Right kidney (tissue), 1 donor: ENCODE data around the gene MGMT.

ENCODE experiments used
- DNase-seq: peaks from one replicate; pipeline ENCODE4 v3.0.0-alpha.2; 2016

Gene MGMT

DNA sequence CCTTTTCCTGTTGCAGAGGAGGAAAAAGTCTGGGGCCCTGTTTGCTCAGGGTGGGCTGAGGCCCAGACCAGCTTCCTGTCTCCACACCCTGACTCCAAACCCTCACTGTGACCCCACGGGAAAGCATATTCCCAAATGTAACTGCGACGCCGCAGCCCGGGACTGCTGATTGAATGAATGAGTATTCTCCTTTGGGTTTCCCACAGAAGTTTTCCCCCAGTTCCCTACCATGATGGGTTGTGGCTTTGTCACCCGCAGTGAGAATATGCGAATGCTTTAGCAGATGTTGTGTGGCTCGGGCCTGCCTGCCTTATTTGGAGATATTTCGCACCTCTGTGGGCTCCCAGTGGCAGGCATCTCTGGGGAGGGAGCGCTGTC, 50.6 kb downstream of the MGMT start:
- DNase-seq: no peak

DNA sequence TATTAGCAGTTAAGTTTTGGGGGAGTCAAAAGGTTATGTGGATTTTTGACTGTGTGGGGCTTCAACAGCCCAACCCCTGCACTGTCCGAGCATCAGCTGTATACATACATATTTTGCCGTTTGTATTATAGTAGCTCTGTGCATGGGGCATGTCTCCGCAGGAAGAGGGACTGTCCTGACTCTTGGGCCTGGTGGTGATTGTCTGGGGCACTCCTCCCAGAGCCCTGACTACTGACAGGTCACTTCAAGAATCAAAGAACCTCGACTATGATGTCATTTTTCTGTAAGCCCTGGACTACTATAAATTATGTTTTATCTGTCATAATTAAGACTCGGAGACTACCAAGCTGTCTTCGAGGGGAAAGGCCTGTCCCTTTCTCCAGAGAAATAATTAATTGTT, 51.8 kb downstream of the MGMT start:
- DNase-seq: no peak

DNA sequence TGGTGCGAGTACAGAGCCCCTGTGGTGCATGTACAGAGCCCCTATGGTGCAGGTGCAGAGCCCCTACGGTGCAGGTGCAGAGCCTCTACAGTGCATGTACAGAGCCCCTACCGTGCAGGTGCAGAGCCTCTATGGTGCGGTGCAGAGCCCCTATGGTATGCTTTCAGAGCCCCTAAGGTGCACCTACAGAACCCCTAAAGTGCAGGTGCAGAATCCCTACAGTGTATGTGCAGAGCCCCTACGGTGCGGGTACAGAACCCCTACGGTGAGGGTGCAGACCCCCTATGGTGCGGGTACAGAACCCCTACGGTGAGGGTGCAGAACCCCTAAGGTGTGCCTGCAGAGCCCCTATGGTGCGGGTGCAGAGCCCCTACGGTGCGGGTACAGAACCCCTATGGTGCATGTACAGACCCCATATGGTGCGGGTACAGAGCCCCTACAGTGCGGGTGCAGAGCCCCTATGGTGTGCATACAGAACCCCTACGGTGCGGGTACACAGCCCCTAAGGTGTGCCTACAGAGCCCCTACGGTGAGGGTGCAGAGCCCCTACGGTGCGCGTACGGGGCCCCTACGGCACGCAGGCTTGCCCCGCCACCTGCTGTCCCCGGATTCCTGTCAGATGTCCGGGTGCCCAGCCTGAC, 53.5 kb downstream of the MGMT start:
- no peak for DNase-seq

DNA sequence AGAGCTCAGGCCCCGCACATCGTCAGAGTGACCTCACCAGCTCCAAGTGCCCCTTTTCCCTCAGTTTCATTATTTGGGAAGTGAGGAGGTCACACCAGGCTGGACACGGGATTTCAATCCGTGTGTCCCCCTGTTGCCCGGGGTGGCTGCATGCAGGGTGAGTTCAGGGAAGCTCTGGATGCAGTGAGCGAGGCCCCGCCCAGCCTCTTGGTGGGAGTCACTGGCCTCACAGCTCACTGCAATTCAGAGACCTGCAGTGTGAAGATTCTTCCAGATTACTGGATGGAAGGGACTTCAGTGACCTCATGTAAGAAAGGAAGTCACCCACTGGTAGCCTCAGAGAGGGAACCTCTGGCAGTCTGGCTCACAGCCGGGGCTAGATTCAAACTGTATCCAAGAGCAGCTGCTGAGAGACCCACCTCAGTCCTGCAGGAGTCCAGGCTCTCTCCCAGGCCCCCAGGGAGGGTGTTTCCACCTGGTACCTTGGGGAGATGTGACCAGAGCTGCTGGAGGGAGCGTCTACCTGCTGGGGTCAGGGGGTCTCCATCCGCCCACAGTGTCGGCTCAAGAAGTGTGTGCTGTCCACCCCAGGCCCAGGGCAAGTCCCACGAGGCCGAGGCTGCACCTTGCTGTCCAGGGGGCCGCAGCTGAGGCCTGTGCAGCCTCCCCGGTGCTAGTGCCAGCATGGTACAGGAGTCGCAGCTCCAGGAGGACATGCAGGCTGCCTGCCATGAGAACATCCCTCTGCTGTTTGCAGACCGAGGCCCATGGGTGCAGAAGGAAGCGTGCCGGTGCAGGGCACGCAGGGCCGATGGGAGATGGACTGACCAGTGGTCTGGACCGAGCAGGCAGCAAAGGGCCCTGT, 54.4 kb downstream of the MGMT start:
- DNase-seq: no peak

GRCh38 chr10:129522041-129522585, 55.1 kb downstream of the MGMT start:
- no peak for DNase-seq

DNA sequence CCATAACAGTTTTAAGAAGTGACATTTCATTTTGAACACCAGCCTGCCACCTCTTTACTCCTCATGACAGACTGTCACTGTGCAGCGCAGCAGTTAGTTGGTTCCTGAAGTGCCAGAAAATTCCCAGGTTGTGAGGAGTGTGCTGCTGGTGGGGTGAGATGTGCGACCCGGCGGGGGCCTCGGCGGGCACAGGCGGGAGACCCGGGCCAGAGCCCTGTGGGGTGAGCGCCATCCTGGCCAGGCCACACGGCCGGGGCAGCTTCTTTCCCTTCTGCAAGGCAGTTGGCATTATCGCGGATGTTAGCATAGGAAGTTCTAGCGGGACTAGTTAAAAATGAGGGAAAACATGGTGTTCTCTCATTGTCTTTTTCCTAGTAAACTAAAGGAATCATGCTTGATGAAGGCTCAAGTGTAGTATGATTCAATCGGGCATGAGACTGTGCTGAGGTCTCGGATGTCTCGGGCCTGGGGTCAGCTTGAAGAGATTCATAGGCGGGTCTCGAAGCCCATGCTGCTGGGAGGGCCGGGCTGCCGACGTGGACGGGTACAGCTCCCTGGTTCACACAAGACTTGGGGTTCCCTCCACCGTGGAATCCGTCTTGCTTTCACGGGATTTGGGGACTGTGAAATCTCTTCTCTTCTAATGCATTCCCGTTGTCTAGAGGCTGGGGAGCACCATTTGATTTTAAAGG, 56.1 kb downstream of the MGMT start:
- no peak for DNase-seq

DNA sequence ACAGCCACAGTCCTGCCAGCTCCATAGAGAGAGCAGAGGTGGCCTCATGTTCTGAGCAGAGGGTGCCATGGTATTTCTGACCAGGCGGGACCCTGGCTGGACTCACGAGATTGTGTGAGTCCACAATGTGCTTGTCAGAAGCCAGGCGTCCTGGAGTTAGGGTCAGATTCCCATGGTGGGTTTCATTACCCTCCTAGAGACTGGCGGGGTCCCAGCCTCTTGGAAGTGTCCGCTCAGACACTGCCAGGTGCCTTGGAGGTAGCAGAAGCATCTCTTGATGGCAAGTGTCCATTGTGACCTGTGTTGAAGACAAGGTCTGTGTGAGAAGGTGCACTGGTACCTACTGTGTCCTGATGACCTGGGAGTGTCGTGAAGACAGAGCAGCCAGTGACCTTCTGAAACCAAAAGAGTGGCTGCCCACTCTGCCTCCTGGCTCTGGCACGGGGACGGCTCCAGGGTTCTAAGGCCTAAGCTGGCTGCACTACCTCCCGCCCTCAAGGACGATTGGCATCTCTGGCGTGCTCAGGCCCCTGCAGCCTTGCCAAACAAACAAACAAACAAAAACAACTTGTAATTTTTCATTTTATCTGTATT, 56.8 kb downstream of the MGMT start:
- DNase-seq: no peak

DNA sequence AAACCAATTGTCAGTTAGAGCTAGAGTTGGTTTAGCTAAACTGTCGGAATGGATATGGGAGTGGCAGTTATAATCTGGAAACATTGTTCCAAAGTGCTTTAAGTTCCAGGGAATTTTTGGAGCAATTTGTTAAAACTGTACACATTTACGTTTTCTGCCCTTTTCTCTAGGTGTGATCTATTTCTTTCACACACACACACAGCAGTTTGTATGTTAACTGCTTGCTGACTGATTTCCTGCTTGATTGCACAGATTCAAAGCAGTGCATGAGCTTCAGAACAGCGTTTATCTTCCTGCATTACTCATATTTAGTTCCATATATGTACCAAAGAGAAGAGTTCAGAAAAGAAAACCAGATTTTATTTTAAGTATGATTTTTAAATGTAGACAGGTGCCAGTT, 57.9 kb downstream of the MGMT start:
- DNase-seq: no peak

DNA sequence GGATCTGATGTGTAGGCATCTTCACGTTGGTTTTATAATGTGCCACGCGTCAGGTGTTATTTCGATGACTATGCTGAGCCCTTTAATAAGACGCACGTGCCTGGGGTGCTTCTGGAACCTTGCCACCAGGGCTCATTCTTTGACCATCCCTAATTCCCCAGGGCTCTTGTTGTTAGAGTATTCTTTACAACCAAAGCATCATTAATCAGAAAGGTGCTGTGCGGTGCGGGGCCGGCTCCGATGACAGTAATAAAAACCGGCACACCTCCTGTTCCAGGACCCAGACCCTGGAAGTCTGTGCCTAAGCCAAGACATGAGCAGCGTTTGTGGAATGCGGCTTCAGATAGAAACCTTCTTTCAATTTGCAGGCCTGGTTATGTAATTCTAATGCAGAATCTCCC, 58.4 kb downstream of the MGMT start:
- DNase-seq: no peak

DNA sequence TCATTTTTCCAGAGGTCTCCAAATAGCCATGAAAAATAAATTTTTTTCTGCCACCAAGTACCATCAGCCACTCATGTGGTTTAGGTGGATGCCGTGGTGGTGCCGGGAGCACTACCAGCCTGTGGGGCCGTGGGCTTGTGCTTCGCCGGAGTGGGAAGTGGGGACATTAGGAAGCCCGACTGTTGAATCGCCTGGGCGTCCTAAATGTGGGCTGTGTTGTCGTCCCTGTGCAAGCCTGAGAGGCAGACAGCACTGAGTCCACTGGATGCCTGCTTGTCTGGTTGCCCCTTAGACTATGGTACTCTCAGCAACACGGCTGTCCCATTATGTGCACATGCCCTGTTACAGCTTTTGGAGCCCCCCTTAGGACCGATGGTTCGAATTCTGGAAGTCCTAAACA, 59.9 kb downstream of the MGMT start:
- DNase-seq: no peak

GRCh38 chr10:129528376-129528978, 61.4 kb downstream of the MGMT start:
- DNase-seq: no peak

DNA sequence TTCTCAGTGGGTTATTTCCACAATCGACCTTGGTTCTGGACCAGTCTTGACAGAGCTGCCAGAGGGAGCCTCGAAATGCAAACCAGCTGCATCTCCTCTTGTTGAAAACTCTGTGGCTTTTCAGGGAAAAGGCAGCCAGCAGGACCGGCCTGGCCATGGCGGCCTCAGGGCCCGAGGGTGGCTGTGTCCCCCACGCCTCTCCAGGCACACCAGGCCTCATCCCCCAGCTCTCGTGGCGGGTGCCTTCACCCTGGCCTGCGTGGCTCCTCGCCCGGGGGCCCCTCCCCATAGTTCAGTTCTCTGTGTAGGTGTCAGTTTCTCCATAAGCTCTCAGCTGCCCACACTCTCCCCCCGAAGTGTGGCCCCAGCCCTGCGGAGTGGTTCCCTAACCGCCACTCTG, 63.5 kb downstream of the MGMT start:
- DNase-seq: no peak

DNA sequence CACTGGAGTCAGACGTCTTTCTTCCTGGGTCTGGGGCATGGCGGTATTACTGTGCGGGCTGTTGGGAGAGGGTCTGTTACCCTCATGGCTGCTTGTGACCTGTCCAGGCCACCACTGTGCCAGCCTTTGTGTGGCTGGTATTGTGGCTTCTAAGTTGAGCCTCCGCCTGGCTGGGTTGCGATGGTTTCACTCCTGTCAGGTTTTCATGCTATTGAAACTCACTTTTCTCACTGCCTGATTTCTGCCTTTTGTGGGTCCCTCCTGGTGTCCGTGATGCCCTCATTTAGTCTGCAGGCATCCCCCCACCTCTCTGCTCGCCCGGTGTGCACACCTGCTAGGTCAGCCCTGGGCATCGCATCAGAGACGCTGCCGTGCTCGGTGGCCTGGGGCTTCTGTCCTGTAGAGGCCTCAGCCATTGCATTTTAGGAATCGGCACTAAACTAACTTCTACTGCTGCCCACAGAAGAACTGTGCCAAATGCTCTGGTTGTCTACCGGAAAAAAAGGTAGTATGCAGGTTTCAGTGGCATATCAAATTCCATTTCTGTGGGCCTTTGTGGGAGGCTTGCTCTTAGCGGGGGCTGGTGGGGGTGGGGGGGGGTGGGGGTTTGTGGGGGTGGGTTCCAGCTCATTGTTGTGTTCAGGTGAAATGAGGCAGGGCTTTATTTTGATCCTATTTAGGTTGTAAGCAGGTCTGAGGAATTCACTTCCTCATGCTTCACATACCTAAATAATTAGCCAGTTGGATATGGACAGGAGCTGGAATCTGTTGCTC, 64.3 kb downstream of the MGMT start:
- DNase-seq: no peak

DNA sequence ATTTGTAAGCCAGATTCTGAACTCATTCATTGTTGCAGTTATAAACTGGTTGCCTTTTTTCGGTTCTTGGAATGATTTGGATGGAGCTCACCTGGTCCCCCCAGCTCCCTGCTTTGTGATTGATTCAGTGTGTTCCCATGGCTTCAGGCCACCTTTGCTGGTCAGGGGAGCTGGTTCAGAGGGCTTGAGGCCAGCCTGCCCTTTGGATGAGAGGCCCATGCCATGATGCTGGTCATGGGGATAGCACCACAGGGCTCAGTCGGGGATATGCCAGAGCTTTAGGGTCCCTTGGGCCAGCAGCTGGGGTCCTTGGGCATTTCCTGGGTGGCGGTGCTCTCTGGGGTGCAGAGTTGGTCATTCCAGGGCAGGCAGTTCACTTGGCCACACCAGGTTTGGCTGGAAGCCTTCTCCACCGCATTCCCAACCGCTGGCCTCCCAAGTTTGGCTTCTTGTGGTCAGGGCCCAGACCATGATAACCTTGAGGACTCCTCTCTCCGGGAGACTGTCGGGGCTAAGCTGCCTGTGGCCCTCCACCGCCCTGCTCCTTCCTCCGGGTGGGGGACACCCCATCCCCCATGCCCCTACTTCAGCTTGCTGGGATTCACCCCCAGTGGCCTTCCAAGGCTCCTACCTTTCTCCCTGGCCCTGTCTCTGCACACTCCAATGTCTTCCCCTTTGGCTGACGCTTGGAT, 65.1 kb downstream of the MGMT start:
- DNase-seq: no peak

DNA sequence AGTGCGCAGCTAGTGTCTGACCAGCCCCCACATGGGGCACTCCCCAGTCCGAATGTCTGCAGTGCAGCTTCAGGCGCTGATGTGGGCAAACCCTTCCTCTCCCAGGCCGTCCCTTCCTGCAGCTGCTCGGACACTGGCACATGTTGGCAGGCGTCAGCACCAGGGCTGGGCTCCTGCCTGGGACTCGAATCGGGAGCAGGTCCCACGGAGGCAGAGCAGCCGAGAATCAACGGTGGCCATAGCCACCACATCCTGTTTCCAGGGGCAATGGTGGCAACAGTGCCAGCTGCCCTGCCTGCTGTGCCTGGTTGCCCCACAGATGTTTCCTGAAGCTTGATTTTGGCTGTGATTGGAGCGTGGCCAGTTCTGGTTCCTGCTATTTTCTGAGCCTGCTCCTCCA, 65.8 kb downstream of the MGMT start:
- DNase-seq: no peak

- no peak for DNase-seq
Measured at GRCh38 chr10:129533281-129533680, 66.2 kb downstream of the MGMT start.

- DNase-seq: no peak
Measured at GRCh38 chr10:129534826-129535225, 67.8 kb downstream of the MGMT start.

GRCh38 chr10:129536336-129536735, 69.3 kb downstream of the MGMT start:
- no peak for DNase-seq

- DNase-seq: no peak
Measured at GRCh38 chr10:129537151-129537550, 70.1 kb downstream of the MGMT start.

DNA sequence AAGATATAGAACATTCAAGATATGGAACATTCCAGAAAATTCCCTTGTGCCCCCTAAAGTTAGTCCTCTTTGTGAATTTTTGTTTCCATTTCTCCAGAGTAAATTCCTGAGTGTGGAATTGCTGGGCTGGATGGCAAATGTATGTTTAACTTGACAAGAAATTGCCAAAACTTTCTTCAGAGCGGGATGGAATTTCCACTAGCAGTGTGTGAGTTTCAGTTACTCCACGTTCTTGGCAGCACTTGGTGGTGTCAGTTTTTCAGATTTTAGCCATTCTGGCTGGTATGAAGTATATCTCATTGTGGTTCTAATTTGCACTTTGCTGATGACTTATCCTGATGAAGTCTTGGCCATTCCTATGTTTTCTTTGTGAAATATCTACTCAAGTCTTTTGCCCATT, 71.2 kb downstream of the MGMT start:
- no peak for DNase-seq

DNA sequence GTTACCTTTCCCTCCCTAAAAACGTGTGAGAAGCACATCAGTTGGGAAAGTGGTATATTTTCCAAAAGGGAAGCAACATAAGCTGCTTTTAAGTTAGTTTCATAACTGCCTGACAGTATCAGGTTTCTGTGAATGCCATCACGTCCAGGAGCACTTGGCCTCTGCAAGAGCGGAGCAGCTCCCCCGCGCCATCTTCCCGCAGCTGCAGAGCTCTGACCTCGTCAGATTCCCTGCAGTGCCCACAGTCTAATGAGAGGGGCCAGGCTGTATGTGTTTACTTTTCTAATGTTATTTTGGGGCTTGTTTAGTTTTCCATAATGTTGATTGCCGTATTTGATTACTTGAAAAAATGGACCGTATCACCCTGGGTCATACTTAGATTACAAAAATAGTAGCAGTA, 74.2 kb downstream of the MGMT start:
- peak; percentile 43 for DNase-seq
